A673 (cell line): ENCODE results near the gene AGAP9. TPM values are rescaled to one million over a fixed set of nuclear protein-coding genes. Genes with fewer than 3 reads are reported as not detected.

ENCODE experiments used
- BruUV-seq: library from RNA; stranded (reverse); fragments of 400-500 nt; replicated peaks from 2 replicates; lab custom pipeline; 2021; lab: Mats Ljungman, UMichigan
- CTCF ChIA-PET: fragments of 300-600 bp; sonication (Branson Sonifier 250); formaldehyde crosslinking; loops from one replicate; lab custom pipeline; 2022; ENCODE audit warnings: antibody characterized with exemption; lab: Charles Lee
- POLR2A ChIA-PET: fragments of 300-600 bp; sonication (Branson Sonifier 250); formaldehyde crosslinking; loops from one replicate; lab custom pipeline; 2022; ENCODE audit warnings: antibody characterized with exemption; ENCODE audit not compliant: low non-redundant PET; lab: Charles Lee
- DNase-seq: peaks from one replicate; pipeline ENCODE4 v3.0.0-alpha.2; 2015; ENCODE audit warnings: low spot score
- H3K27ac ChIP-seq: fragments of 200-600 bp; sonication (generic); 2 replicates; pipeline ENCODE4 v1.5.1; 2016; ENCODE audit warnings: mixed run types, low read depth, mild to moderate bottlenecking, mixed read lengths, antibody characterized with exemption, low read length; ENCODE audit not compliant: poor library complexity, severe bottlenecking
- H3K27me3 ChIP-seq: fragments of 200-600 bp; sonication (generic); replicated peaks from 2 replicates; pipeline ENCODE4 v1.6.1; 2017; ENCODE audit warnings: mixed run types, low read depth, mild to moderate bottlenecking, mixed read lengths, antibody characterized with exemption, low read length; ENCODE audit not compliant: insufficient read depth, poor library complexity
- H3K36me3 ChIP-seq: fragments of 200-600 bp; sonication (generic); 2 replicates; pipeline ENCODE4 v1.6.1; 2016; ENCODE audit warnings: mixed run types, mild to moderate bottlenecking, mixed read lengths, antibody characterized with exemption, low read length; ENCODE audit not compliant: insufficient read depth, poor library complexity, severe bottlenecking
- H3K4me1 ChIP-seq: fragments of 200-600 bp; sonication (generic); 2 replicates; pipeline ENCODE4 v1.6.1; 2017; ENCODE audit warnings: mixed run types, mild to moderate bottlenecking, mixed read lengths, antibody characterized with exemption, low read length; ENCODE audit not compliant: insufficient read depth, poor library complexity, severe bottlenecking
- H3K4me3 ChIP-seq: fragments of 200-600 bp; sonication (generic); 2 replicates; pipeline ENCODE4 v1.5.1; 2016; ENCODE audit warnings: low read depth, mixed run types, mild to moderate bottlenecking, mixed read lengths, low read length; ENCODE audit not compliant: poor library complexity, severe bottlenecking
- H3K9me3 ChIP-seq: fragments of 200-600 bp; sonication (generic); 2 replicates; pipeline ENCODE4 v1.6.1; 2016; ENCODE audit warnings: mixed run types, low read depth, mild to moderate bottlenecking, mixed read lengths, antibody characterized with exemption, low read length; ENCODE audit not compliant: poor library complexity, severe bottlenecking
- EZH2 ChIP-seq: fragments of 200-600 bp; sonication (generic); IDR thresholded peaks from 2 replicates; pipeline ENCODE4 v1.6.1; 2017; ENCODE audit warnings: borderline replicate concordance, low read depth, mild to moderate bottlenecking, mixed read lengths, antibody characterized with exemption, low read length; ENCODE audit not compliant: poor library complexity, severe bottlenecking
- intact Hi-C: fragments of 100-400 bp; cut with micrococcal nuclease; formaldehyde crosslinking; loops from one replicate; pipeline ENCODE4 v1.10.0; 2022; ENCODE audit not compliant: unreplicated experiment
- total RNA-seq: library from RNA; stranded (reverse); gene quantifications from 2 replicates; pipeline ENCODE4 v1.2.3, GENCODE V29; 2021
- TF ChIP-seq, protein P1 (sequence below): fragments of 300-800, 200-600 bp; sonication (generic); conservative IDR thresholded peaks from 2 replicates; pipeline ENCODE4 v1.5.1; 2017; ENCODE audit warnings: low read depth, mild to moderate bottlenecking, antibody characterized with exemption, low read length, moderate library complexity, mixed read lengths

Gene AGAP9
- total RNA-seq, 1 experiment from 2014 or later: 9.5 TPM

DNA sequence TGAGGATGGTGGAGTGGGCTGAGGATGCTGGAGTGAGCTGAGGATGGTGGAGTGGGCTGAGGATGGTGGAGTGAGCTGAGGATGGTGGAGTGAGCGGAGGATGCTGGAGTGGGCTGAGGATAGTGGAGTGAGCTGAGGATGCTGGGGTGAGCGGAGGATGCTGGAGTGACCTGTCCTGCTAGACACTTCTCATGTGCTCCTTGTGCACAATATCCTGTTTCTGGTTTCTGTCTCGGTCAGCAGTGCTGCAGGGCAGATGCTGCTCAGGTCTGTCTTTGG, 68.7 kb downstream of the AGAP9 start:
- BruUV-seq: no TSS peak

DNA sequence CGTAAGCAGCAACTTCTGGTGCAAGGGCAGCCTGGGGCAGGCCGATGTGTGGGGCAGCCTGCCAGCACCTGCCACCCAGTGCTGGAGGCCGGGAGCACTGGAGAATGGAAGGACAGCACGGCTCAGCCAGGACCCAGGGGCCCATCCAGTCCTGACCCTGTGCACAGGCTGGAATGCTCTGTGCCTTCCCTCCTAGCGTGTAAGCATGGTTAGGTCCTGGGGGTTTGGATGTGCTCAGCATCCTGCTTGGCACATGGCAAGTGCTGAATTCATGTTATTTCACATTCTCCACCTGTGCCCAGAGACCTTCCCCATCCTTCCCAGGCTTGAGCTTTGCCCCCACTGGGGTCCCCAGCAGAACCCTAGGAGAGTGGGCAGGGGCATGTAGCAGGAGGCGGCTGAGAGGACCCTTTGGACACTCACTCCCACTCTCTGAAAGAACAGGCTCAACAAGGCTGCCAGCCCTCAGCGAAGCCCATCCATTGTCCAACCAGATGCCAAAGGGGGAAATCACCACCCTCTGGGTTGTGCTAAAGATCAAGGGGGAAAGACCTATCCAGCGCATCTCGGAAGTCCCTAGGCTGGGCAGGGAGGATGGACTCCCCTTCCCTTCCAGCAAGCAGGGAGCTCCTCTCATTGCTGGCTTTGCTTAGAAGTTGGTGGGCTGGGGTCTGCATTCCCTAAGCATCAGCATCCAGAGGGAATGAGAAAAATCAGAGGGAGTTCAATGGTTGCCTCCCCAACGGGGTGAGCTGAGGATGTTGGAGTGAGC, 69.2 kb downstream of the AGAP9 start:
- intact Hi-C loops: no loop called here
- no peak overlapping the region for H3K4me3 ChIP-seq
- CTCF ChIA-PET: no interaction called here
- H3K27me3 ChIP-seq: no peaks in the 10 kb centered on the region
- no TSS peak for BruUV-seq
- H3K9me3 ChIP-seq: no peaks in the 10 kb centered on the region
- no peak for DNase-seq
- H3K27ac ChIP-seq: no peak overlapping the region
- no peaks in the 10 kb centered on the region for H3K36me3 ChIP-seq
- POLR2A ChIA-PET: no interaction called here
- no peak for TF ChIP-seq EZH2
- TF ChIP-seq, protein P1, sequence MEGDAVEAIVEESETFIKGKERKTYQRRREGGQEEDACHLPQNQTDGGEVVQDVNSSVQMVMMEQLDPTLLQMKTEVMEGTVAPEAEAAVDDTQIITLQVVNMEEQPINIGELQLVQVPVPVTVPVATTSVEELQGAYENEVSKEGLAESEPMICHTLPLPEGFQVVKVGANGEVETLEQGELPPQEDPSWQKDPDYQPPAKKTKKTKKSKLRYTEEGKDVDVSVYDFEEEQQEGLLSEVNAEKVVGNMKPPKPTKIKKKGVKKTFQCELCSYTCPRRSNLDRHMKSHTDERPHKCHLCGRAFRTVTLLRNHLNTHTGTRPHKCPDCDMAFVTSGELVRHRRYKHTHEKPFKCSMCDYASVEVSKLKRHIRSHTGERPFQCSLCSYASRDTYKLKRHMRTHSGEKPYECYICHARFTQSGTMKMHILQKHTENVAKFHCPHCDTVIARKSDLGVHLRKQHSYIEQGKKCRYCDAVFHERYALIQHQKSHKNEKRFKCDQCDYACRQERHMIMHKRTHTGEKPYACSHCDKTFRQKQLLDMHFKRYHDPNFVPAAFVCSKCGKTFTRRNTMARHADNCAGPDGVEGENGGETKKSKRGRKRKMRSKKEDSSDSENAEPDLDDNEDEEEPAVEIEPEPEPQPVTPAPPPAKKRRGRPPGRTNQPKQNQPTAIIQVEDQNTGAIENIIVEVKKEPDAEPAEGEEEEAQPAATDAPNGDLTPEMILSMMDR: no peak
- no peaks in the 10 kb centered on the region for H3K4me1 ChIP-seq

More for the DNA sequence above, 68.7 kb downstream of the AGAP9 start:
- Histone ChIP-seq H3K27ac (no peak overlapping the region), H3K9me3 (no peaks in the 10 kb centered on the region), H3K4me1 (no peaks in the 10 kb centered on the region), H3K4me3 (no peak overlapping the region), H3K36me3 (no peaks in the 10 kb centered on the region), H3K27me3 (no peaks in the 10 kb centered on the region)
- DNase-seq: no peak
- intact Hi-C loops: no loop called here
- POLR2A ChIA-PET: no interaction called here
- CTCF ChIA-PET: no interaction called here
- TF ChIP-seq, protein P1: no peak
- TF ChIP-seq EZH2: no peak

DNA sequence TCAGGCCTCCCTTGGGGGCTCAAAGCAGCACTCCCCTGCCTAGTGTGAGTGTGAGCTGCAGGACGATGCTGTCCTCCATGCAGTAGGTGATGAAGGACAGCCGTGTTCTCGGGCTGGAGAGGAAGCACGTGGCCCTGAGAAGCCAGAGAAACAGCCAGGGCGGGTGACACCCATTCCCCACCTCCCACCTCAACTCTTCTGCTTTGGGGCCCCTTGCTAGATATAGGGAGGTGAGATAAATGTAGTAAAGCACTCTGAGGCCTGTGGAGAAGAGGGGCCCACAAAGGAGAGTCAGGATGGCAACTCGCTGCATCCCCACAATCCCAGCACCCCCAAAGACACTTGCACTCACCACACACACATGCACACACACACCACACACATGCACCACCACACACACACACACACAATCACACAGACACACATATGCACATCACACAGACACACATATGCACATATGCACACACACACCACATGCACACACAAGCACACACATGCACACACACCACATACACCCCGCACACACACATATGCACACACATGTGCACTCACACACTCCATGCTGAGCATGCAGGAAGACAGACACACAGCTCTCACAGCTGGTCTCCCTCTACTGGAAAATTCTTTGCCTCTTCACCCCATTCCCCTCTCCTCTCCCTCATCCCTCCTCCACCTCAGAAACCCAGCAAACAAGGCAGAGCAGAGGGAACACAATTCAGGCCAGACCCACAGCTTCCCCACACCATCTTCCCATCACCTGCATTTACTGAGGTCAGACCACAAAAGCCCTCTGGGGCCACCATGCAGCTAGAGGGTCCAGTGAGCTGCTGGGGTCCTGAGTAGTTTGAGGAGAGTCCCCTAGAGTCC, 70.1 kb downstream of the AGAP9 start:
- POLR2A ChIA-PET: no interaction called here
- no peak overlapping the region for H3K27ac ChIP-seq
- H3K27me3 ChIP-seq: no peaks in the 10 kb centered on the region
- BruUV-seq: no TSS peak
- H3K4me1 ChIP-seq: no peaks in the 10 kb centered on the region
- TF ChIP-seq EZH2: no peak
- TF ChIP-seq, protein P1: no peak
- H3K36me3 ChIP-seq: no peaks in the 10 kb centered on the region
- DNase-seq: no peak
- H3K9me3 ChIP-seq: no peaks in the 10 kb centered on the region
- no peak overlapping the region for H3K4me3 ChIP-seq
- intact Hi-C loops: no loop called here
- CTCF ChIA-PET: no interaction called here
